AG08395 (cell line): ENCODE data around the gene KCNK5.

ENCODE experiments used
- DNase-seq: peaks from one replicate; pipeline ENCODE4 v3.0.0; 2012; ENCODE audit warnings: mixed read lengths, low spot score

KCNK5 gene

GRCh38 chr6:39240155-39240757 lies 11.0 kb upstream of the KCNK5 start:
- no peak for DNase-seq

- DNase-seq, result no peak
Measured at GRCh38 chr6:39239527-39240154, 10.4 kb upstream of the KCNK5 start.

- DNase-seq, result no peak
Measured at GRCh38 chr6:39236742-39237141, 7.5 kb upstream of the KCNK5 start.

GRCh38 chr6:39233333-39233732 lies 4.1 kb upstream of the KCNK5 start:
- DNase-seq, result no peak

GRCh38 chr6:39231521-39232243 lies 2.4 kb upstream of the KCNK5 start:
- DNase-seq, result no peak

GRCh38 chr6:39230654-39231035 lies 1.4 kb upstream of the KCNK5 start:
- DNase-seq, result no peak

GRCh38 chr6:39228111-39228971 lies 934 bp downstream of the KCNK5 start:
- DNase-seq, result no peak

GRCh38 chr6:39227476-39227875 lies 1.8 kb downstream of the KCNK5 start:
- no peak for DNase-seq

- no peak for DNase-seq
Measured at GRCh38 chr6:39226639-39227329, 2.5 kb downstream of the KCNK5 start.

- no peak for DNase-seq
Measured at GRCh38 chr6:39225946-39226437, 3.3 kb downstream of the KCNK5 start.

- no peak for DNase-seq
Measured at GRCh38 chr6:39225543-39225942, 3.7 kb downstream of the KCNK5 start.

GRCh38 chr6:39224523-39225182 lies 4.6 kb downstream of the KCNK5 start:
- no peak for DNase-seq

GRCh38 chr6:39224011-39224410 lies 5.3 kb downstream of the KCNK5 start:
- no peak for DNase-seq

- no peak for DNase-seq
Measured at GRCh38 chr6:39223555-39223954, 5.7 kb downstream of the KCNK5 start.

GRCh38 chr6:39223061-39223460 lies 6.2 kb downstream of the KCNK5 start:
- DNase-seq, result no peak

GRCh38 chr6:39221779-39222641 lies 7.3 kb downstream of the KCNK5 start:
- no peak for DNase-seq

- no peak for DNase-seq
Measured at GRCh38 chr6:39221115-39221514, 8.2 kb downstream of the KCNK5 start.

- no peak for DNase-seq
Measured at GRCh38 chr6:39218868-39219567, 10.3 kb downstream of the KCNK5 start.

GRCh38 chr6:39217177-39217864 lies 12.0 kb downstream of the KCNK5 start:
- no peak for DNase-seq
